Left renal cortex interstitium (tissue), 4 donors: ENCODE results near the gene ADM. TPM values are rescaled to one million over a fixed set of nuclear protein-coding genes. Genes with fewer than 3 reads are reported as not detected.

ENCODE experiments used
- DNase-seq, 4 donors: peaks; one replicate each; pipeline ENCODE4 v3.0.0-alpha.2; 2013; ENCODE audit warnings: low read depth in 4 of 4, low spot score in 2 of 4, missing footprints in 1 of 4
- polyA plus RNA-seq, 4 donors: library from polyadenylated mRNA; unstranded; fragments of 120-200 nt; gene quantifications; one replicate each; pipeline ENCODE4 v1.2.1, GENCODE V29; 2013; ENCODE audit not compliant: insufficient read length in 4 of 4

The ADM gene
- polyA plus RNA-seq, 4 donors, result 7.8 to 9.7 (median 8.6) TPM

DNA sequence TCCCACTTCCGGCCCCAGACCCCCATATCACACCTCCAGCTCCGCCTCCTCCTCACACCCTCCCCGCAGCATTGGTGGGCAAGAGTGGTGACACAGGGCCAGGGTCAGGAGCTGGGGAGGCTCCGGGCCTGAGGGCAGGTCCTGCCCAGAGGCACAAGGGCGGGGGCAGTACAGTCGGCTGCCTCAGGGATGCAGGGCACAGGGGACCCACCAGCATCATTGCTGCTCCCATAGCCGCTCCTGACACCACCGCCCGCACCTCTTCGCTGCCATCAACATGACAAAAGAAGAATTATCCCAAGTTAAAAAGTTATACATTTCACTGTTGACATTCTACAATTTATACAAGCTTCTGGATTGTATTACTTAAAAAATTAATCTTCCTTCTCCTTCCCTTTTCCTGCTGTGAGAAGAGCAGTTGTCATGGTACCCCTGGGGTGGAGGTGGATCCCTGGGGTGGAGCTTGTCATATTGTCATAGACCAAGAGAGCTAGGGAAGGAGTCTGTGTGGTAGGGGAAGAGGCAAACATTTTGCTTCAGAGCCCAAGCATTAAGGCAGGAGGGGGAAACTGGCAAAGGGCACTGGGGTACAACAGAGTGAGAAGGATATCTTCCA lies 15.0 kb upstream of the ADM start:
- no peak for DNase-seq

DNA sequence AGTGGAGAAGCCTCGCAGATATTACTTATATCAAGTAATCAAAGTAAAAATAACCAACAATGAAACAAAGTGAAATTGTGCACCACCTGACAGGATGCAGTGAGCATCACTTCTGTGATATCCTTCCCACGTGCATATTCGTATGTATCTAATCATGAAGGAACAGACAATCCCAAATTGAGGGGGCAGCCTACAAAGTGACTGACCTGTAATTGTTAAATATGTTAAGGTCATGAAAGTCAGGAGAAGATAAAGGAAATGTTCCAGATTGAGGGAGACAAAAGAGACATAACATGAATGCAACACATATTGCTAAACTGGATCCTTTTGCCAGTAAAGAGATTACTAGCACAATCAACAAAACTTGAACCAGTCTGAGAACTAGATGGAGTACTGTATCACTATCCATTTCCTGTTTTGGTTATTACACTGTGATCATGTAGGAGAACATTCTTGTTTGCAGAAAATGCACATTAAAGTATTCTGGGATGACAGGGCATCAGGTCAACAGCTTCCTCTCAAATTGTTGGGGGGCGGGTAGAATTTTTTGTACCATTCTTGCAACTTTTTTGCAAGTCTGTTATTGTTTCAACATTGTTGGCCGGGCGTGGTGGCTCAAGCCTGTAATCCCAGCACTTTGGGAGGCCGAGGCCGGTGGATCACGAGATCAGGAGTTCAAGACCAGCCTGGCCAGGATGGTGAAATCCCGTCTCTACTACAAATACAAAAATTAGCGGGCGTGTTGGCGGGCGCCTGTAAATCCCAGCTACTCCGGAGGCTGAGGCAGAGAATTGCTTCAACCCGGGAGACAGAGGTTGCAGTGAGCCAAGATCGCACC lies 12.9 kb upstream of the ADM start:
- no peak for DNase-seq

DNA sequence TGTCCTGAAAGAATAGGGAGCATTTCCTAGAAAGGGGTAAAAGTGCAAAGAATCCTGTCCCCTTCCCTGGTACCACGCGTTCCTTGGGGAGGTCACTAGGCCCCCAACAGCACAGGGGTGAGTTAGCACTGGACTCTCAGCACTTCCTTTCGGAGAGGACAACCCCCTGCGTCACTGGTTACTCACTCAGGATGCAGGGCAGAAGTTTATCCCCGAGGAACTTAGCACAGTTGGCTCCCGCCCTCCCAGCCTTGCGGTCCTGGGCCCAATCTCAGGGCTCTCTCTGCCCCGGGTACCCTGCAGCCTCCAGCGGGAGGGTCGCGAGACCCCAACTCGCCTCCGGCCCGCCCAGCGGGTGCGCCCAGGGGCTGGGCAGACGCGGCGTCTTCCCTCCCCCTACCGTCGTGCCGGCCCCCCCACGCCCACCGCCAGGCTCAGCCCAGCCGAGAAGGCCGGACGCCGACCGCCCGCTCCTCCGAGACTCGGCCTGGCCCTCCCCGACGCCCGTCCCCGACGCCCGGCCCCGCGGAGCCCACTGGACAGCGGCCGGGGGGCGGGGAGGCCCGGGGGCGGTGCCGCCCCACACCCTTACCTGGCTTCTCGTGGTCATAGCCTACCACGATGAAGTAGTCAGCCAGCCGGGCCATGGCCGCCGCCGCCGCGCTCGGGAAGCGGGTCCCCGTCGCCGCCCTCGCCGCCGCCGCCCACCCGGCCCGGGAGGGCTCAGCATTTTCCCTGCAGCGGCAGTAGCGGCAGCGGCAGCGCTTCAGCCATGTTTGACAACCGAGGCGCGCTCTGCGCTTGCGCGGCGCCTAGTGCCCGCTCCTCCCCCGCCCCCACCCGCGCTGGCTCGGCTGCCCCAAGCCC lies 11.2 kb upstream of the ADM start, which contains the start of gene SBF2:
Gene SBF2, minus strand, starts transcription at position 797 of the 867 bp plus-strand sequence. Its CDS starts 150 bp downstream, at position 647.
- peak; percentile 70 to 82 (median 74) for DNase-seq

DNA sequence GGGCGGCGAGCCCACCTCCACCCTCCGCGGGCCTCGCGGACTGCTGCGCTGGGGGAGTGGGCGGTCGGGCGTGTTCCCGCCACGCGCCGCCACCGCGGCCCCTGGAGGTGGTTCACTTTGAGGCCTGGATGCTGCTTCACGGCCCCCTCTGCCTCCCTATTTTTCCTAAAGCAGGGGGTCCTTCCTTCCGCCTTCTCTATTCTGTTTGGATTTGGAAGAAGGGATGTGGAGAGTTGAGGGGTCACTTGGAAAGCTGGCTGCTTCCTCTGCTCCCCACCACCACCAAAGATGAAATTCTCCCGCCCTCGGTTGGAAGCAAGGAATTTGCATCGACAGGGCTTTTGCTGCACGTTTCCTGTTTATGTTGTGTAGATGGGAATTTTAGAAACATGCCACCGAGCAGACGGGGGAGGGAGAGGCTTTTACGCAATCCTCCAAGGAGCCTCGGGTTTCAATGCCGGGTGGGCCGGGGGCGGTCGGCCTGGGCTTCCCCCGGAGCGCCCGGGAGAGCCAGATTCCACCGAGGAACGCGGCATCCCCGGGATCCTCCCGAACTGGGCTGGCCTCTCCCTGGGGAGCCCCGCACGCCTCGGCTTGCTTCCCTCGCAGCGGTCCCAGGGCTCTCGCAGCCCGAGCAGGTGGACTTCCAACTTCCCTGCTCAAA lies 10.5 kb upstream of the ADM start:
- peak; percentile 67 to 75 (median 71) for DNase-seq

DNA sequence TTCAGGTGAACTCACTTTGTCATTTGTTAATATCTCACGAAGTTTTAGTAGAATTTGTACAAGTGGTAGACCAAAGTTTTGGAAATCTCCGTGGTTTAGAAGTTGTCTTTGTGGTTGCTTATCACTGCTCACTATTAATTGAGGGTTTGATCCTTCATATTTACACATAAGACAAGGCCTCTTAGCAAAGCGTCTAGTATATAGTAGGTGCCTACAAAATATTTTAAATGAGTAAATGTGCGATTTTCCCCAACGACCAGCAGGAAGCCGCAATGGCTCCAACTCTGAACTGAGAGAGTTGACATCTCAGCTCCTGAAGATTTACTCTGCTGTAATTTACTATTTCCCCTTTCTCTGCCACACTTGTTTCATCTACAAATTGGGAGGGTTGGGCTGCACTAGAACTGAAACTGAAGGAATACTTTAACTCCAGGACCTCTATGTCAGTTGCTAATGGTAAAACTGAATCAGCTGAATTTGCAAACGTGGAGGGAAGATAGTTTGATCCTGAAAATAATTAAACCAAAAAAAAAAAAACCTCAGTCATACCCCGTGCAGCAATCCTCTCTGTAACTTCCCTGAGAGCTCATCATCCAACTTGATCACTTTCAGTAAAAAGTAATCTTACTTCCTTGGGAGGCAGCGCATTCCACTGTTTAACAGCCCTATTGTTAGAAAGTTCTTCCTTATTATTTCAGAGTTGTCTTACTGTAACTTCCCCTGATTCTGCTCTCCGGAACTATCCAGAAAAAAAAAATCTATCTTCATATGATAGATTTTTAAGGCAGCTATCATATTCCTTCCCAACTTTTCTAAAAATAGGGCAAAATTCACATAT lies 9.6 kb upstream of the ADM start:
- no peak for DNase-seq

DNA sequence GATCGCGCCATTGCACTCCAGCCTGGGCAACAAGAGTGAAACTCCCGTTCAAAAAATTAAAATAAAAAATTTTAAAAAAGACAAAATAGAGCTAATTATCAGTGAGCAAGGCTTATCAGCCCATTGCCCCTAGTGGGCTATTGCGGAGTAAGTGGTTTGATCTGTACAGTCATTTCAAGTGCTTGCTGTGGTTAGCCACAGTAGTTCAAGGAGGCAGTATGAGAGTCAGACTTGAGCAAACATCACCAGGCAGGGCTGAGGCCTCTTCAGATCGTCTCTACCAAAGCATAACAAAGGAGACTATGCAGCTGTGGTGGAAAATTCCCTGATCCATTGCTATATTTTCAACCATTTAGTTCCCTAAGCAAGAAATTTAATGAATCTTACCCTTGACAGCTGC lies 6.5 kb upstream of the ADM start:
- DNase-seq, result no peak

DNA sequence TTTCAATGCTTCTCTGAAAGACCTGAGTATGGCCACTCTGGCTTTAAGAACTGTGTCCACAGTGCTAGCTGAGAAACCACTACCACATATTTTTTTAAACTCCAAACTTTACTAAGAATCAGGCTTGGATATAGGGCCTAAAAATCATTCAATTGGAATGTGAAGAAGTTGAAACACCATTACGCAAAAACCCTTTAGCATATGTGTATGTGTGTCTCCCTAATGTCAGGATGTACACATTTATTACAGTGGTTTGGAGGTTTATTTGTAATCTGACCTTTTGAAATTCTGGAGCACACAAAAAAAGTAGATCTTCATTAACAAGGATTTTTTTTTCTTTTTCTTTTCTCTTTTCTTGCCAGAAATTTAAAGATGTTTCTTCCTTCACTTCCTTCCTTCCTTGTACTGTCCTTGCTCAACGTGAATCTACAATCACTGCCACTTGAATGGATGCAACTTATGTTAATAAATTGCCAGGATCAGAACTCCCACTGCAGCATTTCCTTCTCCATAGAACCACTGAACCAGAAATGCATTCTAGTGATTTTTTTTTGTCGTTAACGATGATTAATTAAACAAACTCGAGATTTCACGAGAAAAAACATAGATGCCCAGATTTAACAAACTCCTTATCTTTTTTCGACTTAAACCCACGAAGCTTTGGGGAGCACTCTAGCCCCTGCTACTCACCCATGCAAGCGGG lies 3.1 kb upstream of the ADM start:
- DNase-seq, result peak in 1 of 4 donors; percentile 22

DNA sequence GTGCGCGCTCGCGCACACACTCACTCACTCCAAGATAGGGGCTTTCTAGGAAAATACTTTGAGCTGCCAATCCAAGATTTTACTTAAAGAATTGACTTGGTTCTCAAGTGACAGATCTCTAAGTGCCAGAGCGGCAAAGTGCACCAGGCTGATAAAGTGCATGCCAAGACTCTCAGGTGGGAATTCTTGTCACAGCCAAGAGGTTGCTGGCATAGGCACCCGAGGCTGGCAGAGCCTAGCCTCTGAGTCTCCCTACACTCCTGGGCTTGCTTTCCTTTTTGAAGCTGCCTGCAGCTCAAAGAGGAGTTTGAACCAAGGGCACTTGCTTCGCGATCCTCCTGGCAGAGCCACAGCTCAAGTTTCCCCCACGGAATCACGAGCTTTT lies 2.5 kb upstream of the ADM start:
- DNase-seq, result peak in 2 of 4 donors; percentile 20 to 50

DNA sequence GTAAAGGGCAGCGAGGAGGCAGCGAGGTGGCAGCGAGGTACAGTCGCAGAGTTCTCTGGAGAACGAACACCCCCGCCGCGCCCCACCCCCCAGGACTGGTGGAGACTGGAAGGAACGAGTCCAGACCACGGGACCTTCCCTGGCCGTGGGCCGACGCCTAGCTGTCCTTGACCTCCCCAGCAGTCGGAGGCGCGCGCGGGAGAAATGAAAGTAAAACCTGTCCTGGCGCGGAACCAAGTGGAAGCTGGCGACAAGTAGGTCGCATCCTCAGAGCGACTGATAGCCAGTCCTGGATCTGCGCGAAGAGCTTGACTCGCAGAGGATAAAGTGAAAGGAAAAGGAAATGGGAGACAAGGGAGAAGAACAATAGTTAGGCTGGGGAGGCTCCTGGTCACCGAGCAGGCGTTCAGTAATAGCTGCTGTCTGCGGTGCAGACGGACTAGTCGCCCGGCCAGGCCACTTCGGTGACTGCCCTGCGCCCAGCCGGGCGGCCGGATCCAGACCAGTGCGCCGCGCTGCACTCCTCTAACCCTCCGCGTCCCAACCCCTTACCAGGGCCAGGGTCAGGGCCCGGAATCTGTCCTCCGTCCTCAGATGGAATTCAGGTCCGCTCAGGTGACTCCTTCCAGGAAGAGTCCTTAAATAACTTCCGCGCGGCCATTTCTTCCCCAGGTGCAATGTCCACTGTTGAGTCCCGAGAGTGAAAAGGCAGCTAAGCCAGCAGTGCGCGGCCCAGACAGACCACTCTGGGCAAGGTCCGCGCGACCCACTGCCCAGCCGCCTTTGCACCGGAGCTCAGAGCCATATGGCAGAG lies 1.9 kb upstream of the ADM start:
- DNase-seq, result peak in 3 of 4 donors; percentile 50 to 81 (median 65)

DNA sequence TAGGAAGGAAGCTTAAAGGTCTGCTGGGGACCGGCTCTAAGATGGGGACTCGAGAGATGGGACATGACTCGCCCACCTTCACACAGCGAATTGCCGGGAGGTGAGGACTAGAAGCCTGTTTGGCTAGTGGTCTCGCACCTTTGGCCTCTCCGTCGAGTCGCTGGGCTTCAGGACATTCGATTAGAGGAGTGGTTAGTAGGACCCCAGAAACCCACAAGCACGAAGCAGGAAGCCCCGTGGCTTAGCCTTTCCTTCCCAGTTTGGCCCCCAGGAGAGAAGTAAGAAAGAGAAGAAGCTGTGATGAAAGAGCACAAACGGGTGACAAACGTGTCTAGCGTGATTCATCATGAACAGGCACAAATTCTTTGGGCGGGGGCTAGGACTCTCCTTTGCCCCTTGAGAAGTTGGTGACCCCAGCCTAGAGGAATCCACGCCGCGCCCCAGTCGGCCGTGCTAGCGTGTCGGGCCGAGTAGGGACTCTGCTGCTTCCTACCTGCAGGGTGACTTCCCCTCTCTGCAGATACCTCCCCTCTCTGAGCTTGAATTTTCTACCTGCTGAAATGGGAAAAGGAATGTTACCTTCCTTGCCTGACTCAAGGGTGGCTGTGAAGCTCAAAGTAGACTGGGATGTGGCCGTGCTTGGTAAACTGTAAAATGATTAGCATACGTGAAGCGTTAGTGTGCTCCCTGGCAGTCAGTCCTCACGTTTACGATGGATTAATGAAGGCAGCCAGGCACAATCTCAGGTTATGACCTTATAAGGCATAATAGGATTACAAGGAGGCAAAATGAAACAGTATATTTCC lies 1.1 kb upstream of the ADM start:
- no peak for DNase-seq

DNA sequence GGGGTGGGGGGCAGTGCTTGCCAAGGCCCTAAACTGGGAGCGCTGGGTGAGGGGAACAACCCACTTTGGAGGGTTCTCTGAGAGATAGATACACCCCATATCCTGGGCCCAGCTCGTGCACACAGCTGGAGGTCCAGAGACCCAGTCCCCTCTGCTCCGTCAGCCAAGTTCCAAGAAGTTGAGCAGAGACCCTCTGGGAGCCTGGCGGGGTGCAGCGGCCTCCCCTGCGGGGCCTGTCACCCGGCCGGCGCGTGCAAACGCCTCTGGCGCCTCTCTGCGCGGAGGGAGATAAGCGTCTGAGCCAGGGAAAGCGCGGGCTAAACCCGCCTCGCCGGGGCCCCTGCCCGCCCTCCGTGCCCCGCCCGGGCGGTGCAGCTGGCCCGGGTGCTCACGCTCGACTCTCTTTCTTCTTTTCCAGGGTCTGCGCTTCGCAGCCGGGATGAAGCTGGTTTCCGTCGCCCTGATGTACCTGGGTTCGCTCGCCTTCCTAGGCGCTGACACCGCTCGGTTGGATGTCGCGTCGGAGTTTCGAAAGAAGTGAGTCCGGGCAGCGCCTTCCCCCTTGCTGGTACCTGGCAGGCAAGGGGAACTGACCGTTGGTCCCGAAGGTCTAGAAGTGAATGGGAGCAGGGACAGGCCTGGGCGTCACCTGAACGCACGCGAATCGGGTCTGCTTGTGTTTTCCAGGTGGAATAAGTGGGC lies 540 bp downstream of the ADM start:
- DNase-seq, result no peak

DNA sequence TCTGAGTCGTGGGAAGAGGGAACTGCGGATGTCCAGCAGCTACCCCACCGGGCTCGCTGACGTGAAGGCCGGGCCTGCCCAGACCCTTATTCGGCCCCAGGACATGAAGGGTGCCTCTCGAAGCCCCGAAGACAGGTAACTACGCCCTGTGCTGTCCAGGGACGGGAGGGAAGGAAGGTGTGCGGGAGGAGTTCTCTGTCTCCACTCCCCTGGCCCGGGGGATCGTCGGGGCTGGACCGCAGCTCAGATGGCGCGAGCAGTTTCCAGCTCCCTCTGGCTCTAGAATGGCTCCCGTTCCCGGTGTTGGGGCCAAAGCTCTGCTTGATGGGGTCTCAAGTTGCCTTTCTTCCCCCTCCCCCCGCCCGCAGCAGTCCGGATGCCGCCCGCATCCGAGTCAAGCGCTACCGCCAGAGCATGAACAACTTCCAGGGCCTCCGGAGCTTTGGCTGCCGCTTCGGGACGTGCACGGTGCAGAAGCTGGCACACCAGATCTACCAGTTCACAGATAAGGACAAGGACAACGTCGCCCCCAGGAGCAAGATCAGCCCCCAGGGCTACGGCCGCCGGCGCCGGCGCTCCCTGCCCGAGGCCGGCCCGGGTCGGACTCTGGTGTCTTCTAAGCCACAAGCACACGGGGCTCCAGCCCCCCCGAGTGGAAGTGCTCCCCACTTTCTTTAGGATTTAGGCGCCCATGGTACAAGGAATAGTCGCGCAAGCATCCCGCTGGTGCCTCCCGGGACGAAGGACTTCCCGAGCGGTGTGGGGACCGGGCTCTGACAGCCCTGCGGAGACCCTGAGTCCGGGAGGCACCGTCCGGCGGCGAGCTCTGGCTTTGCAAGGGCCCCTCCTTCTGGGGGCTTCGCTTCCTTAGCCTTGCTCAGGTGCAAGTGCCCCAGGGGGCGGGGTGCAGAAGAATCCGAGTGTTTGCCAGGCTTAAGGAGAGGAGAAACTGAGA lies 1.4 kb downstream of the ADM start:
- peak in 1 of 4 donors; percentile 36 for DNase-seq

DNA sequence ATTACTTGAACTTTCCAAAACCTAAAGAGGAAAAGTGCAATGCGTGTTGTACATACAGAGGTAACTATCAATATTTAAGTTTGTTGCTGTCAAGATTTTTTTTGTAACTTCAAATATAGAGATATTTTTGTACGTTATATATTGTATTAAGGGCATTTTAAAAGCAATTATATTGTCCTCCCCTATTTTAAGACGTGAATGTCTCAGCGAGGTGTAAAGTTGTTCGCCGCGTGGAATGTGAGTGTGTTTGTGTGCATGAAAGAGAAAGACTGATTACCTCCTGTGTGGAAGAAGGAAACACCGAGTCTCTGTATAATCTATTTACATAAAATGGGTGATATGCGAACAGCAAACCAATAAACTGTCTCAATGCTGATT lies 2.1 kb downstream of the ADM start:
- no peak for DNase-seq

DNA sequence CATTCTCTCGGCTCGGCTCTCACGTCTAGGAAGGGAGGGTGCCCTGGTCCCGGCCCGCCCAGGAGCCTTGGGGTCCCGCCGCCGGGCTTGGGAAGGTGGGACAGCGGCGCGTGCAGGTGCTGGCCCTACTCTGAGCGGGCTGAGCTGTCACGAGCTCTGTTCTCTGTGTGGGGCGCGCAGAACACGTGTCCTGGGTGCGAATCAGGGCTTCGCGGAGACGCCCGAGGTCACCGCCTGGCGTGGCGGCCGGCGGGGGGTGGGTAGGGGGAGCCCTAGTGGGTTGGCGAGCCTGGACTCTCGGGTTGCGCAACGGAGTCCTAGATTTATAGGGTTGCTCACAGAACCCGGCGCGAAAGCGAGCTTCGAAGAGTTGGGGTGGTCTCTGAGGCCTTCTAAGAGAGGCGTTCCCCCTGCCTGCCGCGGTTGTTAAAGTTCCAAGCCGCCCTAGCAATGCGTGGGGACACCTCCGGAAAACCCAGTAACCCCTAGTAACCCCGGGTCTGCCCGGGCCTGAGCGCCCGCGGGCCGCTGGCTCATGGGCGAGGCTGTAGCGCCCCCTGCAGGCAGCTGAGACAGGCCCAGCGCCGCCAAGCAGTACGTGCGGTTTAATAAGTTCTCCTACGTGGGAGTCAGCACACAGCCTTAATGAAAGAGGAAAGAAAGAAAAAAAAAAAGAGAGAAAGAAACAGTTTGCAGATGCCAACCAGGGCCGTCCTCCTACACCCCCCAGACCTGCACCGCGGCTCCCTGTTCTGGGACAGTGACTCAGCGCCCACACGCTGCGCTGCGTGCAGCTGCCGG lies 2.7 kb downstream of the ADM start:
- DNase-seq, result peak in 2 of 4 donors; percentile 63 to 71
